ENCODE data around the gene HSCB. TPM values are rescaled to one million over a fixed set of nuclear protein-coding genes. Genes with fewer than 3 reads are reported as not detected.

HSCB gene
- total RNA-seq, 1 experiment from 2014 or later = 22.5 TPM

- POLR2A ChIA-PET (ENCODE audit: low non-redundant PET) = no interaction called here
- CTCF ChIA-PET = no interaction called here
- BruUV-seq (replicated peaks) = no TSS peak
Measured at GRCh38 chr22:28730179-28730578, 11.7 kb upstream of the HSCB start.

GRCh38 chr22:28734393-28734792 is 7.4 kb upstream of the HSCB start:
- no peak for DNase-seq (ENCODE audit: low spot score)
- Histone ChIP-seq H3K27ac (ENCODE audit: low read depth, low read length, poor library complexity, severe bottlenecking) (no peak overlapping the region), H3K36me3 (ENCODE audit: insufficient read depth, low read length, poor library complexity, severe bottlenecking) (peaks cover 24% of the 10 kb centered on the region), H3K27me3 (replicated peaks; ENCODE audit: insufficient read depth, low read depth, low read length, poor library complexity) (no peaks in the 10 kb centered on the region), H3K9me3 (ENCODE audit: low read depth, low read length, poor library complexity, severe bottlenecking) (no peaks in the 10 kb centered on the region), H3K4me3 (ENCODE audit: low read depth, low read length, poor library complexity, severe bottlenecking) (no peak overlapping the region), H3K4me1 (ENCODE audit: insufficient read depth, low read length, poor library complexity, severe bottlenecking) (no peaks in the 10 kb centered on the region)
- POLR2A ChIA-PET (ENCODE audit: low non-redundant PET) = interaction anchor here (0.7 kb wide), 2 partner anchors 30 to 63 kb away, joined by 4 to 14 read pairs; no protein-coding TSS in a partner anchor
- intact Hi-C loops (cut with micrococcal nuclease; ENCODE audit: unreplicated experiment) = no loop called here
- CTCF ChIA-PET = no interaction called here
- BruUV-seq (replicated peaks) = no TSS peak
- TF ChIP-seq EZH2 (IDR thresholded peaks at IDR 0.05; ENCODE audit: borderline replicate concordance, low read depth, low read length, poor library complexity, severe bottlenecking) = no peak
- TF ChIP-seq, protein P1, sequence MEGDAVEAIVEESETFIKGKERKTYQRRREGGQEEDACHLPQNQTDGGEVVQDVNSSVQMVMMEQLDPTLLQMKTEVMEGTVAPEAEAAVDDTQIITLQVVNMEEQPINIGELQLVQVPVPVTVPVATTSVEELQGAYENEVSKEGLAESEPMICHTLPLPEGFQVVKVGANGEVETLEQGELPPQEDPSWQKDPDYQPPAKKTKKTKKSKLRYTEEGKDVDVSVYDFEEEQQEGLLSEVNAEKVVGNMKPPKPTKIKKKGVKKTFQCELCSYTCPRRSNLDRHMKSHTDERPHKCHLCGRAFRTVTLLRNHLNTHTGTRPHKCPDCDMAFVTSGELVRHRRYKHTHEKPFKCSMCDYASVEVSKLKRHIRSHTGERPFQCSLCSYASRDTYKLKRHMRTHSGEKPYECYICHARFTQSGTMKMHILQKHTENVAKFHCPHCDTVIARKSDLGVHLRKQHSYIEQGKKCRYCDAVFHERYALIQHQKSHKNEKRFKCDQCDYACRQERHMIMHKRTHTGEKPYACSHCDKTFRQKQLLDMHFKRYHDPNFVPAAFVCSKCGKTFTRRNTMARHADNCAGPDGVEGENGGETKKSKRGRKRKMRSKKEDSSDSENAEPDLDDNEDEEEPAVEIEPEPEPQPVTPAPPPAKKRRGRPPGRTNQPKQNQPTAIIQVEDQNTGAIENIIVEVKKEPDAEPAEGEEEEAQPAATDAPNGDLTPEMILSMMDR (conservative IDR thresholded peaks at IDR 0.05; ENCODE audit: low read depth, low read length) = no peak

More at GRCh38 chr22:28730179-28730578, 11.7 kb upstream of the HSCB start:
- Histone ChIP-seq H3K4me1 (ENCODE audit: insufficient read depth, low read length, poor library complexity, severe bottlenecking) (no peaks in the 10 kb centered on the region), H3K9me3 (ENCODE audit: low read depth, low read length, poor library complexity, severe bottlenecking) (no peaks in the 10 kb centered on the region), H3K27me3 (replicated peaks; ENCODE audit: insufficient read depth, low read depth, low read length, poor library complexity) (no peaks in the 10 kb centered on the region), H3K27ac (ENCODE audit: low read depth, low read length, poor library complexity, severe bottlenecking) (no peak overlapping the region), H3K36me3 (ENCODE audit: insufficient read depth, low read length, poor library complexity, severe bottlenecking) (peaks cover 42% of the 10 kb centered on the region), H3K4me3 (ENCODE audit: low read depth, low read length, poor library complexity, severe bottlenecking) (no peak overlapping the region)
- no peak for TF ChIP-seq EZH2 (IDR thresholded peaks at IDR 0.05; ENCODE audit: borderline replicate concordance, low read depth, low read length, poor library complexity, severe bottlenecking)
- TF ChIP-seq, protein P1 (conservative IDR thresholded peaks at IDR 0.05; ENCODE audit: low read depth, low read length) = no peak
- DNase-seq (ENCODE audit: low spot score) = no peak
- intact Hi-C loops (cut with micrococcal nuclease; ENCODE audit: unreplicated experiment) = no loop called here

DNA sequence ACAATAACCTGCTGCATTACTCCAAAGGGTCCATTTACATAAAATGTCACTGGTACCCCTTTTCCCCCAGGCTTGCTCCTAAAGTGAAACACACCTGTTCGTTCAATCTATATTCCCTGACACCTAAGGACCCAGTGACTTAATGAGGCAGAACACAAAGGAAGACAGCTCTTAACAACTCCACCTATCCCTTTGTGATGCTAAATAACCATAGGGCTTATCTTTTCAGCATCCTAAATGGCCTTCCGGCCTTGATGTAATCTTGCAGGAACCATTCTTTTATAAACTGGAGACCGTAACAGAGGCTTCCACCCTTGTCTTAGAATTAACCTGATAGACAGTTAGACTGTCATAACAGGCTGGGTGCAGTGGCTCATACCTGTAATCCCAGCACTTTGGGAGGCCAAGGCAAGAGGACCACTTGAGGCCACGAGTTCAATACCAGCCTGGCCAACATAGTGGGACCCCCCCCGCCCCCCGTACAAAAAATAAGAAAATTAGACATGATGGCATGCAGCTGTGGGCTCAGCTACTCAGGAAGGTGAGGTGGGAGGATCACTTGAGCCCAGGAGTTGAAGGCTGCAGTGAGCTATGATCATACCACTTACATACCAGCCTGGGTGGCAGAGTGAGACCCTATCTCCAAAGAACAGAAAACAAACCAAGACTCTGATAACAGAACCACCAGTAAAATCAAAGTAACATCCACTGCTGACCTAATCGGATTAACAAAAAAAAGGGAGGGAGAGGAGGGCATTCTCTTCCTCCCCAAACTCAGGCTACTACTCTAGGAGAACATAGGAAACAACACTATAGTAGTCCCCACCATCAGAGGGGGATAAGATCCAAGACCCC is 5.3 kb upstream of the HSCB start:
- H3K27ac ChIP-seq (ENCODE audit: low read depth, low read length, poor library complexity, severe bottlenecking) = no peak overlapping the region
- intact Hi-C loops (cut with micrococcal nuclease; ENCODE audit: unreplicated experiment) = no loop called here
- no peaks in the 10 kb centered on the region for H3K9me3 ChIP-seq (ENCODE audit: low read depth, low read length, poor library complexity, severe bottlenecking)
- no peaks in the 10 kb centered on the region for H3K27me3 ChIP-seq (replicated peaks; ENCODE audit: insufficient read depth, low read depth, low read length, poor library complexity)
- POLR2A ChIA-PET (ENCODE audit: low non-redundant PET) = interaction anchor here (0.7 kb wide), 1 partner anchor 44 kb away, joined by 3 read pairs; no protein-coding TSS in a partner anchor
- CTCF ChIA-PET = interaction anchor here (0.6 kb wide), 1 partner anchor 693 kb away, joined by 6 read pairs; no protein-coding TSS in a partner anchor
- H3K4me1 ChIP-seq (ENCODE audit: insufficient read depth, low read length, poor library complexity, severe bottlenecking) = no peaks in the 10 kb centered on the region
- no peak for DNase-seq (ENCODE audit: low spot score)
- TF ChIP-seq, protein P1 (conservative IDR thresholded peaks at IDR 0.05; ENCODE audit: low read depth, low read length) = no peak
- TF ChIP-seq EZH2 (IDR thresholded peaks at IDR 0.05; ENCODE audit: borderline replicate concordance, low read depth, low read length, poor library complexity, severe bottlenecking) = no peak
- BruUV-seq (replicated peaks) = no TSS peak
- peaks cover 21% of the 10 kb centered on the region for H3K36me3 ChIP-seq (ENCODE audit: insufficient read depth, low read length, poor library complexity, severe bottlenecking)
- no peak overlapping the region for H3K4me3 ChIP-seq (ENCODE audit: low read depth, low read length, poor library complexity, severe bottlenecking)
